ENCODE measurements around the gene BTF3L4. TPM values are rescaled to one million over a fixed set of nuclear protein-coding genes. Genes with fewer than 3 reads are reported as not detected.
"Not testable (repeated sequence)": the region's sequence is repeated elsewhere in the genome, so short reads cannot be mapped to it uniquely, and the experiment has no call there.

Gene BTF3L4
- 10 to 100 TPM; 32.7 to 37.3 TPM for total RNA-seq

- Mint-ChIP-seq H3K36me3 (ENCODE audit: low read depth) (peaks cover 24% of the 10 kb centered on the region), H3K4me3 (peak within 1 kb of the TSS; percentile 97), H3K27ac (peak within 1 kb of the TSS; percentile 94), H3K9me3 (no peaks in the 10 kb centered on the region), H3K27me3 (no peaks in the 10 kb centered on the region), H3K4me1 (peaks cover 46% of the 10 kb centered on the region)
- CTCF ChIA-PET: interaction anchor here (0.7 to 1.8 kb wide), 3 partner anchors 9 to 27 kb away, joined by 3 to 5 read pairs (median 4); no protein-coding TSS in a partner anchor
- POLR2A ChIA-PET: interaction anchor here (1.1 kb wide), 1 partner anchor 309 kb away, joined by 3 read pairs; no protein-coding TSS in a partner anchor
- peak; percentile 97 for DNase-seq
Measured at GRCh38 chr1:52056163-52056936, at the start of gene BTF3L4. TSS of gene BTF3L4 (plus strand) at chr1:52056295. CDS start at chr1:52059848, 3,553 bp downstream.

GRCh38 chr1:52007215-52008002, 48.7 kb upstream of the BTF3L4 start:
- CTCF ChIA-PET: no interaction called here
- DNase-seq: no peak
- H3K9me3 Mint-ChIP-seq: no peaks in the 10 kb centered on the region
- no peaks in the 10 kb centered on the region for H3K4me1 Mint-ChIP-seq
- peaks cover 23% of the 10 kb centered on the region for H3K27me3 Mint-ChIP-seq
- H3K4me3 Mint-ChIP-seq: no peak overlapping the region
- POLR2A ChIA-PET: no interaction called here
- H3K27ac Mint-ChIP-seq: no peak overlapping the region
- H3K36me3 Mint-ChIP-seq (ENCODE audit: low read depth): no peaks in the 10 kb centered on the region

- no peak for DNase-seq
- Mint-ChIP-seq H3K36me3 (ENCODE audit: low read depth) (no peaks in the 10 kb centered on the region), H3K4me1 (no peaks in the 10 kb centered on the region), H3K27ac (no peak overlapping the region), H3K9me3 (no peaks in the 10 kb centered on the region), H3K4me3 (no peak overlapping the region), H3K27me3 (peaks cover 23% of the 10 kb centered on the region)
- POLR2A ChIA-PET: no interaction called here
- CTCF ChIA-PET: interaction anchor here (1.3 kb wide), 1 partner anchor 9 kb away, joined by 4 read pairs; no protein-coding TSS in a partner anchor
Measured at GRCh38 chr1:52008071-52008809, 47.9 kb upstream of the BTF3L4 start.

- H3K4me3 Mint-ChIP-seq: no peak overlapping the region
- ChIA-PET POLR2A (no interaction called here), CTCF (interaction anchor here (1.1 kb wide), 1 partner anchor 50 kb away, joined by 3 read pairs; no protein-coding TSS in a partner anchor)
- H3K27me3 Mint-ChIP-seq: no peaks in the 10 kb centered on the region
- H3K36me3 Mint-ChIP-seq (ENCODE audit: low read depth): peaks cover 46% of the 10 kb centered on the region
- no peaks in the 10 kb centered on the region for H3K4me1 Mint-ChIP-seq
- DNase-seq: no peak
- no peak overlapping the region for H3K27ac Mint-ChIP-seq
- no peaks in the 10 kb centered on the region for H3K9me3 Mint-ChIP-seq
Measured at GRCh38 chr1:52022133-52022532, 34.0 kb upstream of the BTF3L4 start.

- ChIA-PET POLR2A (no interaction called here), CTCF (interaction anchor here (1.0 kb wide), 1 partner anchor 11 kb away, joined by 4 read pairs; no protein-coding TSS in a partner anchor)
- Mint-ChIP-seq H3K27ac (no peak overlapping the region), H3K36me3 (ENCODE audit: low read depth) (peaks cover 48% of the 10 kb centered on the region), H3K4me1 (peaks cover 9% of the 10 kb centered on the region), H3K4me3 (no peak overlapping the region), H3K9me3 (no peaks in the 10 kb centered on the region), H3K27me3 (no peaks in the 10 kb centered on the region)
- DNase-seq: no peak
Measured at GRCh38 chr1:52026278-52026677, 29.8 kb upstream of the BTF3L4 start.

GRCh38 chr1:52028328-52028727, 27.8 kb upstream of the BTF3L4 start:
- no peaks in the 10 kb centered on the region for H3K9me3 Mint-ChIP-seq
- DNase-seq: no peak
- CTCF ChIA-PET: no interaction called here
- H3K4me3 Mint-ChIP-seq: no peak overlapping the region
- H3K36me3 Mint-ChIP-seq (ENCODE audit: low read depth): peaks cover 57% of the 10 kb centered on the region
- POLR2A ChIA-PET: no interaction called here
- no peaks in the 10 kb centered on the region for H3K27me3 Mint-ChIP-seq
- peaks cover 21% of the 10 kb centered on the region for H3K4me1 Mint-ChIP-seq
- H3K27ac Mint-ChIP-seq: no peak overlapping the region

GRCh38 chr1:52028839-52029238, 27.3 kb upstream of the BTF3L4 start:
- DNase-seq, H3K27ac Mint-ChIP-seq, H3K4me3 Mint-ChIP-seq, H3K9me3 Mint-ChIP-seq, POLR2A ChIA-PET, H3K27me3 Mint-ChIP-seq: not testable (repeated sequence)
- Mint-ChIP-seq H3K36me3 (ENCODE audit: low read depth) (peaks cover 52% of the 10 kb centered on the region), H3K4me1 (peaks cover 23% of the 10 kb centered on the region)
- CTCF ChIA-PET: interaction anchor here (0.6 to 1.6 kb wide), 2 partner anchors 18 to 1394 kb away, joined by 4 read pairs; no protein-coding TSS in a partner anchor

GRCh38 chr1:52032124-52032784, 23.8 kb upstream of the BTF3L4 start:
- no peaks in the 10 kb centered on the region for H3K27me3 Mint-ChIP-seq
- no peak for DNase-seq
- peaks cover 28% of the 10 kb centered on the region for H3K4me1 Mint-ChIP-seq
- peaks cover 39% of the 10 kb centered on the region for H3K36me3 Mint-ChIP-seq (ENCODE audit: low read depth)
- H3K9me3 Mint-ChIP-seq: no peaks in the 10 kb centered on the region
- ChIA-PET POLR2A (no interaction called here), CTCF (interaction anchor here (0.7 kb wide), 1 partner anchor 10 kb away, joined by 3 read pairs; no protein-coding TSS in a partner anchor)
- H3K27ac Mint-ChIP-seq: peak overlapping the region; percentile 97
- peak overlapping the region; percentile 93 for H3K4me3 Mint-ChIP-seq

GRCh38 chr1:52032785-52033131, 23.3 kb upstream of the BTF3L4 start:
- Mint-ChIP-seq H3K9me3 (no peaks in the 10 kb centered on the region), H3K27me3 (no peaks in the 10 kb centered on the region), H3K4me1 (peaks cover 28% of the 10 kb centered on the region), H3K27ac (peak overlapping the region; percentile 97), H3K36me3 (ENCODE audit: low read depth) (peaks cover 37% of the 10 kb centered on the region), H3K4me3 (peak overlapping the region; percentile 93)
- POLR2A ChIA-PET: no interaction called here
- CTCF ChIA-PET: no interaction called here
- peak; percentile 13 for DNase-seq

GRCh38 chr1:52033190-52034049, 22.7 kb upstream of the BTF3L4 start, which contains the start of gene KTI12:
TSS of gene KTI12 (minus strand) at chr1:52033810. CDS start at chr1:52033761, 49 bp downstream.
- peak within 1 kb of the TSS; percentile 97 for H3K27ac Mint-ChIP-seq
- peak; percentile 94 for DNase-seq
- POLR2A ChIA-PET: no interaction called here
- CTCF ChIA-PET: no interaction called here
- H3K4me1 Mint-ChIP-seq: peaks cover 28% of the 10 kb centered on the region
- peaks cover 33% of the 10 kb centered on the region for H3K36me3 Mint-ChIP-seq (ENCODE audit: low read depth)
- H3K9me3 Mint-ChIP-seq: no peaks in the 10 kb centered on the region
- peak within 1 kb of the TSS; percentile 93 for H3K4me3 Mint-ChIP-seq
- no peaks in the 10 kb centered on the region for H3K27me3 Mint-ChIP-seq

- POLR2A ChIA-PET: no interaction called here
- Mint-ChIP-seq H3K27me3 (no peaks in the 10 kb centered on the region), H3K4me1 (peaks cover 28% of the 10 kb centered on the region), H3K36me3 (ENCODE audit: low read depth) (peaks cover 33% of the 10 kb centered on the region), H3K9me3 (no peaks in the 10 kb centered on the region), H3K27ac (peak overlapping the region; percentile 97), H3K4me3 (peak overlapping the region; percentile 93)
- no peak for DNase-seq
- CTCF ChIA-PET: no interaction called here
Measured at GRCh38 chr1:52034050-52034384, 22.1 kb upstream of the BTF3L4 start.

Measured in activated CD4-positive, alpha-beta T cell treated with anti-CD3 and anti-CD28 coated beads, Interleukin-2, amount 10 ng/mL, durations not matched to agents 7 days and 5 days (primary cell).